HepG2 (cell line): ENCODE measurements around the gene HAGHL. TPM values are rescaled to one million over a fixed set of nuclear protein-coding genes. Genes with fewer than 3 reads are reported as not detected.

Source experiments
- DDIT3 ChIP-seq: sonication (generic); formaldehyde crosslinking; IDR thresholded peaks from 2 replicates; pipeline ENCODE4 v1.4.0; 2020; ENCODE audit warnings: mild to moderate bottlenecking, missing genetic modification reagents
- ETV6 ChIP-seq: sonication (generic); formaldehyde crosslinking; conservative IDR thresholded peaks from 2 replicates; pipeline ENCODE4 v1.4.0; 2020; ENCODE audit warnings: missing genetic modification reagents
- FOXJ3 ChIP-seq: sonication (generic); formaldehyde crosslinking; IDR thresholded peaks from 2 replicates; pipeline ENCODE4 v1.4.0; 2020; ENCODE audit warnings: missing genetic modification reagents, mild to moderate bottlenecking, borderline replicate concordance
- HNF4G ChIP-seq, 2 experiments: sonication (generic) in 1 of 2; formaldehyde crosslinking in 1 of 2; IDR thresholded peaks; 2 replicates each; pipeline versions ENCODE4 v1.4.0 to v1.6.1; 2011 to 2020; ENCODE audit warnings: borderline replicate concordance in 2 of 2, low read depth in 2 of 2, mild to moderate bottlenecking in 2 of 2, low read length in 1 of 2, missing genetic modification reagents in 1 of 2, moderate library complexity in 1 of 2
- MAF1 ChIP-seq: sonication (generic); formaldehyde crosslinking; IDR thresholded peaks from 2 replicates; pipeline ENCODE4 v1.5.0; 2020; ENCODE audit warnings: missing genetic modification reagents, borderline replicate concordance
- NFATC3 ChIP-seq: sonication (generic); formaldehyde crosslinking; IDR thresholded peaks from 2 replicates; pipeline ENCODE4 v1.5.1; 2020; ENCODE audit warnings: mild to moderate bottlenecking, missing genetic modification reagents
- PRDM15 ChIP-seq: sonication (generic); formaldehyde crosslinking; IDR thresholded peaks from 2 replicates; pipeline ENCODE4 v1.4.0; 2020; ENCODE audit warnings: missing genetic modification reagents
- SNAI1 ChIP-seq: sonication (generic); formaldehyde crosslinking; IDR thresholded peaks from 2 replicates; pipeline ENCODE4 v1.5.0; 2020; ENCODE audit warnings: mild to moderate bottlenecking, missing genetic modification reagents, borderline replicate concordance
- TOPORS ChIP-seq: sonication (generic); formaldehyde crosslinking; IDR thresholded peaks from 2 replicates; pipeline ENCODE4 v1.8.0; 2023; ENCODE audit warnings: mild to moderate bottlenecking, missing genetic modification reagents
- YEATS2 ChIP-seq: sonication (generic); formaldehyde crosslinking; IDR thresholded peaks from 2 replicates; pipeline ENCODE4 v1.4.0; 2020; ENCODE audit warnings: missing genetic modification reagents, borderline replicate concordance
- ZBTB33 ChIP-seq: sonication (generic); formaldehyde crosslinking; IDR thresholded peaks from 2 replicates; pipeline ENCODE4 v1.4.0; 2020; ENCODE audit warnings: missing genetic modification reagents
- ZNF180 ChIP-seq: sonication (generic); formaldehyde crosslinking; IDR thresholded peaks from 2 replicates; pipeline ENCODE4 v1.4.0; 2020; ENCODE audit warnings: low read depth, missing genetic modification reagents, borderline replicate concordance
- ZNF264 ChIP-seq: sonication (generic); formaldehyde crosslinking; IDR thresholded peaks from 2 replicates; pipeline ENCODE4 v1.4.0; 2020; ENCODE audit warnings: missing genetic modification reagents
- ZNF274 ChIP-seq: sonication (generic); formaldehyde crosslinking; IDR thresholded peaks from 2 replicates; pipeline ENCODE4 v1.5.1; 2020; ENCODE audit warnings: mild to moderate bottlenecking, missing genetic modification reagents
- ZNF484 ChIP-seq: sonication (generic); formaldehyde crosslinking; IDR thresholded peaks from 2 replicates; pipeline ENCODE4 v1.5.1; 2020; ENCODE audit warnings: mild to moderate bottlenecking, low read depth, missing genetic modification reagents, borderline replicate concordance
- ZNF777 ChIP-seq: sonication (generic); formaldehyde crosslinking; IDR thresholded peaks from 2 replicates; pipeline ENCODE4 v1.4.0; 2020; ENCODE audit warnings: missing genetic modification reagents
- polyA plus RNA-seq, 8 experiments: library from polyadenylated mRNA; depleted of rRNA in 3 of 8; stranded (reverse) in 7 of 8; unstranded in 1 of 8; fragments of >200 nt; fragmentation: Illumina TruSeq in 4 of 8; extraction: Trizol in 4 of 8; gene quantifications; 2 replicates each; pipeline versions ENCODE4 v1.2.1 to v1.2.3, GENCODE V29; 2011 to 2016; ENCODE audit warnings: low read depth in 4 of 8, missing spikeins in 1 of 8, mixed read lengths in 1 of 8; ENCODE audit not compliant: insufficient read depth in 1 of 8
- total RNA-seq, 5 experiments: library from RNA; depleted of rRNA; stranded (reverse); fragments of >200 nt; fragmentation: Illumina TruSeq; extraction: Trizol; gene quantifications; 2 replicates each; pipeline ENCODE4 v1.2.3, GENCODE V29; 2016; ENCODE audit warnings: low read depth in 1 of 5
- TF ChIP-seq, protein P1 (sequence below): sonication (generic); formaldehyde crosslinking; IDR thresholded peaks from 2 replicates; pipeline ENCODE4 v1.8.0; 2022; ENCODE audit warnings: mild to moderate bottlenecking, missing genetic modification reagents
- TF ChIP-seq, protein P2 (sequence below): fragments of 450-650 bp; IDR thresholded peaks from 2 replicates; pipeline ENCODE4 v1.6.1; 2016

HAGHL gene
- total and polyA plus RNA-seq, 2 of the 13 experiments (the other 11 are each of a cell fraction or from before 2014, with no cell fraction given): 3.4 to 8.4 TPM

- no peak for TF ChIP-seq ZBTB33 (CRISPR knock-in tag)
- TF ChIP-seq ZNF777 (CRISPR knock-in tag): no peak
- TF ChIP-seq MAF1 (CRISPR knock-in tag): no peak
- TF ChIP-seq DDIT3 (CRISPR knock-in tag): no peak
- TF ChIP-seq SNAI1 (CRISPR knock-in tag): no peak
- peak; percentile 31; the same call in 1 of the 2 replicates for TF ChIP-seq ZNF274 (CRISPR knock-in tag)
- no peak for TF ChIP-seq ZNF484 (CRISPR knock-in tag)
- no peak for TF ChIP-seq YEATS2 (CRISPR knock-in tag)
- no peak for TF ChIP-seq ZNF264 (CRISPR knock-in tag)
- TF ChIP-seq ZNF180: no peak
- TF ChIP-seq PRDM15 (CRISPR knock-in tag): no peak
- TF ChIP-seq FOXJ3 (CRISPR knock-in tag): no peak
- no peak for TF ChIP-seq HNF4G (IDR thresholded peaks at IDR 0.05; ENCODE audit: borderline replicate concordance, low read depth, low read length)
- TF ChIP-seq HNF4G (CRISPR knock-in tag; IDR thresholded peaks at IDR 0.05; ENCODE audit: borderline replicate concordance, low read depth): no peak
- no peak for TF ChIP-seq NFATC3 (CRISPR knock-in tag)
- TF ChIP-seq, protein P1, sequence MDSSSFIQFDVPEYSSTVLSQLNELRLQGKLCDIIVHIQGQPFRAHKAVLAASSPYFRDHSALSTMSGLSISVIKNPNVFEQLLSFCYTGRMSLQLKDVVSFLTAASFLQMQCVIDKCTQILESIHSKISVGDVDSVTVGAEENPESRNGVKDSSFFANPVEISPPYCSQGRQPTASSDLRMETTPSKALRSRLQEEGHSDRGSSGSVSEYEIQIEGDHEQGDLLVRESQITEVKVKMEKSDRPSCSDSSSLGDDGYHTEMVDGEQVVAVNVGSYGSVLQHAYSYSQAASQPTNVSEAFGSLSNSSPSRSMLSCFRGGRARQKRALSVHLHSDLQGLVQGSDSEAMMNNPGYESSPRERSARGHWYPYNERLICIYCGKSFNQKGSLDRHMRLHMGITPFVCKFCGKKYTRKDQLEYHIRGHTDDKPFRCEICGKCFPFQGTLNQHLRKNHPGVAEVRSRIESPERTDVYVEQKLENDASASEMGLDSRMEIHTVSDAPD (CRISPR knock-in tag): no peak
- TF ChIP-seq ETV6 (CRISPR knock-in tag): no peak
- TF ChIP-seq TOPORS (CRISPR knock-in tag): no peak
- TF ChIP-seq, protein P2, sequence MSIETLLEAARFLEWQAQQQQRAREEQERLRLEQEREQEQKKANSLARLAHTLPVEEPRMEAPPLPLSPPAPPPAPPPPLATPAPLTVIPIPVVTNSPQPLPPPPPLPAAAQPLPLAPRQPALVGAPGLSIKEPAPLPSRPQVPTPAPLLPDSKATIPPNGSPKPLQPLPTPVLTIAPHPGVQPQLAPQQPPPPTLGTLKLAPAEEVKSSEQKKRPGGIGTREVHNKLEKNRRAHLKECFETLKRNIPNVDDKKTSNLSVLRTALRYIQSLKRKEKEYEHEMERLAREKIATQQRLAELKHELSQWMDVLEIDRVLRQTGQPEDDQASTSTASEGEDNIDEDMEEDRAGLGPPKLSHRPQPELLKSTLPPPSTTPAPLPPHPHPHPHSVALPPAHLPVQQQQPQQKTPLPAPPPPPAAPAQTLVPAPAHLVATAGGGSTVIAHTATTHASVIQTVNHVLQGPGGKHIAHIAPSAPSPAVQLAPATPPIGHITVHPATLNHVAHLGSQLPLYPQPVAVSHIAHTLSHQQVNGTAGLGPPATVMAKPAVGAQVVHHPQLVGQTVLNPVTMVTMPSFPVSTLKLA: no peak
Measured at GRCh38 chr16:678858-679813, 47.8 kb upstream of the HAGHL start (continued).
